DMS153 treated with DMSO at 0.1 percent for 48 hours (cell line): ENCODE measurements around the gene DNPH1.

ENCODE experiments used
- DNase-seq: peaks from one replicate; lab custom pipeline; 2025; ENCODE audit not compliant: unreplicated experiment; lab: John Stamatoyannopoulos, UW

The DNPH1 gene

DNA sequence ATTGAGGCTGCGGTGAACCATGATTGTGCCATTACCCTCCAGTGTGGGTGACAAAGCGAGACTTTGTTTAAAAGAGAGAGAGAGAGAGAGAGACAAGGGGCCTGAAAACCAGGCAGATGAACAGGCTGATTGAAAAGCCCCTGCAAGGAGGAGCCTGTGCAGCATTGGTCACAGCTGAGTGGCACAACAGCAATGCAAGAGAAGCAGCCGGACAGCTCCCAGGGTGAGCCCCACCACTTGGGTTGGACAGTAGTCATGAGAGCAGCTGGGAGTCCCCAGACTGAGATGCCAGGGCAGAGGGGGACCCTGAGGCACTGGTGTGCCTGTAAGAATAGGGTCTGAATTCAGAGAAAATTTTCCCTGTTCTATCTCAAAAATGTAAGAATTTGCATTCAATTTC lies 10.2 kb downstream of the DNPH1 start:
- DNase-seq: no peak

DNA sequence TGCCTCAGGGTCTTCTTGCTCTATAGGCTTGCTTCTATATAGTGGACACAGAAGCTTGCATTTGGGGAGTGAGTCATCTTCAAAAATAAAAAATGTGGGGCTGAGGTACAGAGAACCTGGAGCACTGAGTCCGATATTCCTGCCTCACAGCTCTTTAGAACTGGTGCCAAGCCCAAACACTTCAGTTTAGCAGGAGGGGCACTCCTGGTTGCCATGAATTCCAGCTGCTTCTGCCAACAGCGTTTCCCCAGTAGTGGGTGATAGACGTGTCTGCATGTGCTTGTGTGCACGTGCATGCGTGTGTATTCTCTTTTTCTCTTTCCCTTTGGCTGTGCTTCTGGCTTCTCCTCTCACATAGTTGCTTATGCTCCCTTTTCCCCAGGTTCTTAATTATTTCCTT lies 11.9 kb downstream of the DNPH1 start:
- DNase-seq: no peak

DNA sequence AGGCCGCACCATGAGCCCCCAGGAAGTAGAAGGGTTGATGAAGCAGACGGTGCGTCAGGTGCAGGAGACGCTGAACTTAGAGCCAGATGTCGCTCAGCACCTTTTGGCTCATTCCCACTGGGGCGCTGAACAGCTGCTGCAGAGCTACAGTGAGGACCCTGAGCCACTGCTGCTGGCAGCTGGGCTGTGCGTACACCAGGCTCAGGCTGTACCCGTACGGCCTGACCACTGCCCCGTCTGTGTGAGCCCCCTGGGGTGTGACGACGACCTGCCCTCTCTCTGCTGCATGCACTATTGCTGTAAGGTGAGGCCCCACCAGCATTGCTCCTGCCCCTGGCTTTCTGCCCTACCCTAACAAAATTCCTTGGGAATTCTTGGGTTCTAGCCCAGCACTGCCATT lies 13.1 kb downstream of the DNPH1 start:
- DNase-seq: no peak

DNA sequence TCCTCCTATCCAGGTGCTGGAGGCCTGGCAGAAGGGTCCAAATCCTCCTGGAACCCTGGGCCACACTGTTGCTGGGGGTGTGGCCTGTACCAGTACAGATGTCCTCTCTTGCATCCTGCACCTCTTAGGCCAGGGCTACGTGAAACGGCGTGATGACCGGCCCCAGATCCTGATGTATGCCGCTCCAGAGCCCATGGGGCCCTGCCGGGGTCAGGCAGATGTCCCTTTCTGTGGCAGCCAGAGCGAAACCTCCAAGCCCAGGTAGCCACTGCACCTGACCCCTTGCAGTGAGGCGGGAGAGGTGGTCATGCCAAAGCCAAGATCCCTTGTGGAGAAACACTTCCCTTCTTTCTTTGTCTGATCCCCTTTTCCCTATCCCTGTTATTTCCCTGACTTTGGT lies 14.2 kb downstream of the DNPH1 start:
- no peak for DNase-seq

DNA sequence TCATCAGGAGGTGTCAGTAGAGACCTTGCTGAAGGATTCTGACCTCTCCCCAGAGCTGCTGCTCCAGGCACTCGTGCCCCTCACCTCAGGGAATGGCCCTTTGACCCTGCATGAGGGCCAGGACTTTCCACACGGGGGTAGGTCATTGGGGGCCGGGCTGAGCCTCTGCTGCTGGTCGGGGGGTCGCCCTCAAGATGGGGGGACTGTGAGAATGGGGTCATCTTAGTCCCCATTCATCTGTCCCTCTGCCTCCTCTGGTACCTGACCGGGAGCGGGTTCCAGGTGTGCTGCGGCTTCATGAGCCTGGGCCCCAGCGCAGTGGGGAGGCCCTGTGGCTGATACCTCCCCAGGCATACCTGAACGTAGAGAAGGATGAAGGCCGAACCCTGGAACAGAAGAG lies 15.8 kb downstream of the DNPH1 start:
- no peak for DNase-seq

DNA sequence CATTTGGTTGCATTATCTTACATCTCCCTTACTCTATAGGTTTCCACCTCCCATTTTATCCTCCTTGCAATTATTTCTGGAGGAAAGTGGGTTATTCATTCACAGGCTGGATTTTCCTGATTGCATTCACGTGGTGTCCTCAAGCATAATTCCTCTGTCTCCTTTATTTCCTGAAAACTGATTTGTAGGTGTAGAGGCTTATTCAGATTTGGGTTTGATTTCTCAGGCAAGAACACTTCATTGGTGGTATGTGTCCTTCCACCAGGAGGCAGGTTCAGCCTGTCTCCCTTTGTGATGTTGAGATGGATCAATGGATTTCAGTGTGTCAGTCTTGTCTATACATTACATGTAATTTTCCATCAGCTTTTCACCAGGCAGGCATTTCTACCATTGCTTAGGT lies 17.3 kb downstream of the DNPH1 start:
- no peak for DNase-seq

DNA sequence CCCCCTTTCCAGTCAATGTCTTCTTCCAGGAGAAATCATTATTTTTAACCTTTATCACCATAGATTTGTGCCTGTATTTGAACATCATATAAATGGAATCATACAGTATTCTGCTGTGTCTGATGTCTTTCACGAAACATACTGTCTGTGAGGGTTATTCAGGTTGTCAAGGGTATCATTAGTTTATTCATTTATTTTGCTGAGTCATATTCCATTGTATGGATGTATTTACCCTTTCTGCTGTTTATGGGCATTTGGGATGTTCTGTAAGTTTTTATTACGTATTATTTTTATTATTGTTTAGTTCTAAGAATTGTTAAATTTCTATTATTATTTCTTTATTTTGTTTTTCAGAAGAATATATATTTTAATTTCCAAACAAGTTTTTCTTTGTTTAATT lies 22.0 kb downstream of the DNPH1 start:
- no peak for DNase-seq

DNA sequence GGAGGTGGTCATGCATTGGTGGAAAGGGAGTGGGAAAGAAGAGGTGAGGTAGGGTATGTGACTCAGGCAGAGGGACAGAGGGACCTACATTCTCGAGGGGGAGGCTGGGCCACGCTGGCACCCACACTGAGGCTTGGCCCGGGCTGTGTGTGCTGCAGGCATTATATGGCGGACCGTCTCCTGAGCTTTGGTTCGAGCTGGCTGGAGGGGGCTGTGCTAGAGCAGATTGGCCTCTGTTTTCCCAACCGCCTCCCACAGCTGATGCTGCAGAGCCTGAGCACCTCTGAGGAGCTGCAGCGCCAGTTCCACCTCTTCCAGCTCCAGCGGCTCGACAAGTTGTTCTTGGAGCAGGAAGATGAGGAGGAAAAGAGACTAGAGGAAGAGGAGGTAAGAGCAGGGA lies 23.4 kb downstream of the DNPH1 start:
- no peak for DNase-seq

DNA sequence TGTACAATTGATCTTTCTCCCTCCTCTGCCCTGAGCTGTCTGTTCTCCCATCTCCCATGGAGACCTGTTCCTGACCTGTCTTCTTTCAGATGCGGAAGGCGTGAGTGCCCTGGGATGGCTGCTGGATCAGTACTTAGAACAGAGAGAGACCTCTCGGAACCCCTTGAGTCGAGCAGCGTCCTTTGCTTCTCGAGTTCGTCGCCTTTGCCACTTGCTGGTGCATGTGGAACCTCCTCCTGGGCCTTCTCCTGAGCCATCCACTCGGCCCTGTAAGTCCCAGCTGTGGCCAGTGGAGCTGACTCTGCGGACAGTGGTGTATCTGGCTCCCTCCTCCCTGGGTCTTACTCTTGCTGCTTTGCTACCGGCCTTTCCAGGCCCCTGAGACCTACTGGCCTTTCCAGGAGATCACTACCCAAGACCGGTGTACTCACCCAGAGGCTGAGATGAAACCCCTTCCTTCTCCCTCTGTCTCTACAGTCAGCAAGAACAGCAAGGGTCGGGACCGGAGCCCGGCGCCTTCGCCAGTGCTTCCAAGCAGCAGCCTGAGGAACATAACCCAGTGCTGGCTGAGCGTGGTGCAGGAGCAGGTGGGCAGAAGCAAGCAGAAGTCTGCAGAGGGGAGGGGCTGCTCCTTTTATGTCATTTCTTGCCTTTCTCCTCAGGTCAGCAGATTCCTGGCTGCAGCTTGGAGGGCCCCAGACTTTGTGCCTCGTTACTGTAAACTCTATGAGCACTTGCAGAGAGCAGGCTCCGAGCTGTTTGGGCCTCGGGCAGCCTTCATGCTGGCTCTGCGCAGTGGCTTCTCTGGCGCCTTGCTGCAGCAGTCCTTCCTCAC lies 24.8 kb downstream of the DNPH1 start:
- DNase-seq: no peak

DNA sequence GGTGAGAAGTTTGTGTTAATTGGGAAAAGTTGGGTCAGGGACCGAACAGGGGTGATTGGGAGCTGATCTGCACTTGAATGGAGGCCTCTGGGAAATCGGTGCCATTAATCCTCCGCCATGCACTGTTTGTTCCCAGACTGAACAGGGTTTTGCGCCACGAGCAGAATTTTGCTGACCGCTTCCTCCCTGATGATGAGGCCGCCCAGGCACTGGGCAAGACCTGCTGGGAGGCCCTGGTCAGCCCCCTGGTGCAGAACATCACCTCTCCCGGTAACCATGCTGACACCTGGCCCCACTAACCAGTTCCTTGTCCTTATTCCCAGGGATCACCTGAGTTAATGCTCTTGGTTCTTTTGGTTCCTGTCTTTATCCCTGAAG lies 25.6 kb downstream of the DNPH1 start:
- no peak for DNase-seq

DNA sequence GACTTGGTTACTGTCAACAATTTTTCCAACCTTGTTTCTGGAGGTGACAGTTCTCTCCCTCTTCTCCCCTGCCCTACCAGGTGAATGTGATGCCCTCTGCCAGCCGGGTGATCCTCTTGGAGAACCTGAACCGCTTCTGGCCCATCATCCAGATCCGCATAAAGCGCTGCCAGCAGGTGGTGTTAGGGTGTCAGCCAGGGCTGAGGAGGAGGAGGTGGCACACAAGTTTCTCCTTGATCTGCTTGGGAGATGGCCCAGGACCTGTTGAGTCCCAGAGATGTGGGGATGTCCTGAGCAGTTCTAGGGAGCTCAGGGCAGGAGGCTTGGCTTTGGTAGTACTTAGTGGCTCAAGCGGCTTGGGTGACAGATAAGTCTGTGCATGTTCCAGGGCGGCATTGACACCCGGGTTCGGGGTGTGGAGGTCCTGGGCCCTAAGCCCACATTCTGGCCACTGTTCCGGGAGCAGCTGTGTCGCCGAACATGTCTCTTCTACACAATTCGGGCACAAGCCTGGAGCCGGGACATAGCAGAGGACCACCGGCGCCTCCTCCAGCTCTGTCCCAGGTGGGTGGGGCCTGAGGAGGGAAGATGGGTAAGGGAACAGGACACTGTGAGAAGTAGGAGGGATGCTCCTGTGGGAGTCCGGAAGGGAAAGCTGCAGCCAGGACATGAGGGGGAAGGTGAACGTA lies 26.1 kb downstream of the DNPH1 start:
- DNase-seq: no peak

DNA sequence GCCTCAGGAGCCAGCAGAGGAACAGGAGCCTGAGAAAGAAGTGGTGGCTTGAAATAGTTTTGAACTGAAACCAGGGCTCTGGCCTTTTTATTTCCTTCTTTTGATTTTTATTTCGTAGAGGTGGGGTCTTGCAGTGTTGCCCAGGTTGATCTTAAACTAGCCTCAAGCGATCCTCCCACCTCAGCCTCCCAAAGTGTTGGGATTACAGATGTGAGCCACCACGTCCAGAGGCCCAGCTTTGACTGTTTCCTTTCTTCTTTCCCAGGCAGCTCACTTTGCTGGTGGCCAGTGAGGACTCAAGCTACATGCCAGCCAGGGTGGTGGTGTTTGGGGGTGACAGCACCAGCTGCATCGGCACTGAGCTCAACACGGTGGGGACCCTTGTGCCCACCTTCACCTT lies 26.8 kb downstream of the DNPH1 start:
- DNase-seq: no peak

DNA sequence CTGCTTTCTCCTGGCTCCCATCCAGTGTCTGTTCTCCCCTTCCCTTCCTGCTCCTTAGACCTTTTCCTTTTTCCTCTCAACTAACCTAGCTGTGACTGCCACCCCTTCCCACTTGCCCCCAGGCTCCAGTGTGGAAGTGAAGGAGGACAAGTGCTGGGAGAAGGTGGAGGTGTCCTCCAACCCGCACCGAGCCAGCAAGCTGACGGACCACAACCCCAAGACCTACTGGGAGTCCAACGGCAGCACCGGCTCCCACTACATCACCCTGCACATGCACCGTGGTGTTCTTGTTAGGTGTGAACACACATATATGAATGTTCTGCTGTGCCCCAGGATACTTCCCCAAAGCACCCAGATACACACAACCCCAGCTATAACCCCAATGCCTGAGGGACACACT lies 28.7 kb downstream of the DNPH1 start:
- no peak for DNase-seq

DNA sequence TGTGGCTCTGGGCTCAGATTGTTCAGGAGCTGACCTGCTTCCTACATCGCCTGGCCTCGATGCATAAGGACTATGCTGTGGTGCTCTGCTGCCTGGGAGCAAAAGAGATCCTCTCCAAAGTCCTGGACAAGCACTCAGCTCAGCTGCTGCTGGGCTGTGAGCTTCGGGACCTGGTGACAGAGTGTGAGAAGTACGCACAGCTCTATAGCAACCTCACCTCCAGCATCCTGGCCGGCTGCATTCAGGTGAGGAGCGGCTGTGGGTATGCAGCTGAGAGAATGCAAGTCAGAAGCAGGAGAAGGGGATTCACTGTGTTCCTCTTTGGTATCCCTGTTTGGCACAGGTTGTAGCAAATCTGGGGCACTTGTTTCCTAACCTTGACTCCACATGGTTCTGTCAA lies 29.4 kb downstream of the DNPH1 start:
- DNase-seq: no peak

DNA sequence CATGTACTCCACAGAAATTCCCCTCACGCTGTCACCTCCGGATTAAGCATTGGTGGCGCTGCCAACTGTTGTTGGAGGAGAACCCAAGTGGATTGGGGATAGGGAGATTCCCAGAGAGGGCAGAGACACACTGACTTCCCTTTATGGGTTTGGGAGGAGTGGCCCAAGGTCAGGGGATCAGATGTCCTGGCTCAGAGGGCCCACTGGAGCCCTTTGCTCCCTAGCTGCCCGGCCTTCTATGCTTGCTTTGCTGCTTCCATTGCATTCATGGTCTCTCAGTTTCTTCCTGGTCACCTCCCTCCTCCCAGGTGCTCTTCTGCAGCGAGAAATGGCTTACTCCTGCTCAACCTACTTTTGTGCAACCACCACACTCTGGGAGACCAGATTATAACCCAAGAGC lies 32.9 kb downstream of the DNPH1 start:
- DNase-seq: no peak

DNA sequence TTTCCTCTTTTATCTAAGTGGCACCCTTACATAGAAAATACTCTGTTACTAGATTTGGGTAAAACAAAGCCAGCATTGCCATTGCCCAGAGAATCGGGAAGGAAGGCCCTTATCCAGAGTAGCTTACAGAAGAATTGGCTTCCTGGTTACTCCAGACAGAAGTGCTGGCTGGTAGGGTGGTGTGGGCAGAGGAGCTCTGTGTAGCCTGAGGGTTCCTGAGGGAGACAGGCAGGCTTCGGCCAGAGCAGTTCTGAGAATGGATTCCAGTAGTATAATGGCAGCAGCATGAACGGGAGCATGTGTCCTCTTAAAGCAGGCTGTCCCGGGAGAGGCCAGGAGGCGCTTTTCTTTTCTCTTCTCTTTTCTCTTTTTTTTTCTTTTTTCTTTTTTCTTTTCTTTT lies 35.4 kb downstream of the DNPH1 start:
- no peak for DNase-seq

DNA sequence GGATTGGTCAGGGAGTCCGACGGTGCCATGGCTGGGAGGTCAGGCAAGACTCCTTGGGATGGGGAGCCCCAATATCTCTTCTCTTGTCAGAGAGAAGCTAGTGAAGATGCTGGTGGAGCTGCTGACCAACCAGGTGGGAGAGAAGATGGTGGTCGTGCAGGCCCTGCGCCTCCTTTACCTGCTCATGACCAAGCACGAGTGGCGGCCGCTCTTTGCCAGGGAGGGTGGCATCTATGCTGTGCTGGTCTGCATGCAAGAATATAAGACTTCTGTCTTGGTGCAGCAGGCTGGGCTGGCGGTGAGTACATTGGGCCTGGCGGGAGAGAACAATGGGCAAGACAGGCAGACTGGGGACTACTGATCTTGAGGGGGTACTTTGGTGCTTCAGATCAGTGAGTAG lies 36.4 kb downstream of the DNPH1 start:
- DNase-seq: no peak

DNA sequence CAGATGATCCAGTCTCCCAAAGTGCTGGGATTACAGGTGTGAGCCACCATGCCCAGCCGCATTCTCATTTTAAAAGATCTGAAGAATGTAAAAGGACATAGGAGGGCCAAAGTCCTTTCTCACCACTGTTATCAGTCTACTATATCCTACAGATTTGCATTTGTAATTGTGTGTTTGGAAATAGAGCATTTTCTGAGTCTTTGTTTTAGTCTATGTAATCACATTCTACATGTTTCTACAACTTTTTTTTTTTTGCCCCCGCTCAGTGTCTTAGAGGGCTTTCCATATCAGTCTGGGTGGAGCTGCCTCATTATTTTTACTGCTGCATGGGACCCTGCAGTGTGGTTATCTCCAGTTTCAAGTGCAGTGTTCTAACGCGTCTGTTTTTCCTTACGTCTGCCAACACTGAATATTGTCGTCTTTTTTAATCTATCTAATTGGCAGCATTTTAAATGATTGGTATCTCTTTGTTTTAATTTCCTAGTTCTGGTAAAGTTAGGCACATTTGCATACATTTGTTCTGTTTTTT lies 39.4 kb downstream of the DNPH1 start:
- DNase-seq: no peak

DNA sequence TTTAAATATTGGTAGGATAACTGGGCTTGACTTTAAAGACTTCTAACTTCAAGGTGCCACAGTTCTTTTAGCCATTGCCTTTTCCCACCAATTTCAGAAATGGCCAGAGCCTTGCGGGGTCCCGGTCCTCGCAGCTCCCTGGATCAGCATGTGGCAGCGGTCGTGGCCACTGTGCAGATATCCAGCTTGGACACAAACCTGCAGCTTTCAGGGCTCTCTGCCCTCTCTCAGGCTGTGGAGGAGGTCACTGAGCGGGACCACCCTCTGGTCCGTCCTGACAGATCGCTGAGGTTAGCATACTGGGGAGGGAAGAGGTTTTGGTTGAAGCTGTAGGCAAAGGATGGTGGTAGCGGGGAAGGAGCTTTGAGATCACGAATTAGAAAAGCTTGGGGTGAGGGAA lies 40.9 kb downstream of the DNPH1 start:
- no peak for DNase-seq

DNA sequence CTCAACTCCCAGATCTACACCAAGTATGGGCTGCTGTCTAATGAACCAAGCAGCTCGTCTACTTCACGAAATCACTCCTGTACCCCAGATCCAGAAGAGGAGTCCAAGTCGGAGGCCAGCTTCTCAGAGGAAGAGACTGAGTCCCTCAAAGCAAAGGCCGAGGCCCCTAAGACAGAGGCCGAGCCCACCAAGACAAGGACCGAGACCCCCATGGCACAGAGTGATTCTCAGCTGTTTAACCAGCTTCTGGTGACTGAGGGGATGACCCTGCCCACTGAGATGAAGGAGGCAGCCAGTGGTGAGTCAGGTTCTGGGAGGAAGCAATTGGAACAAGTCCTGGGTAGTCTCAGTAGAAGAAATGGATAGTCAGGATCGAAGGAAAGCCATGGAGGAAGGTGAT lies 41.5 kb downstream of the DNPH1 start:
- no peak for DNase-seq

DNA sequence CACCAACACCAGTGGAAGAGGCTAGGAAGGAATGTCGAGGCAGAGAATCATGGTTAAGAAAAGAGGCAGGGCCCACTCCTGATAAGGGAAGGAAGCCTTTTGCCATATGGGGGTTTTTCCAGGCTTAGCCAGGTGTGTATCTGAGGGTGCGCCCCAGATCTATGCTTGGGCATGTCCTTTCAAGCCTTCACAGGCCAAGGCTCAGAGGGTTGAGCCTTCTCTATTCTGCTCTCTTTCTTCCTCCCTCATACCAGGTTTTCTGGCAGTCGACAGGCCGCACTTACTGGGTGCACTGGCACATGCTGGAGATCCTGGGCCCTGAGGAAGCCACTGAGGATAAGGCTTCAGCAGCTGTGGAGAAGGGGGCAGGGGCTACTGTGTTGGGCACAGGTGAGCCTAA lies 42.6 kb downstream of the DNPH1 start:
- DNase-seq: no peak

DNA sequence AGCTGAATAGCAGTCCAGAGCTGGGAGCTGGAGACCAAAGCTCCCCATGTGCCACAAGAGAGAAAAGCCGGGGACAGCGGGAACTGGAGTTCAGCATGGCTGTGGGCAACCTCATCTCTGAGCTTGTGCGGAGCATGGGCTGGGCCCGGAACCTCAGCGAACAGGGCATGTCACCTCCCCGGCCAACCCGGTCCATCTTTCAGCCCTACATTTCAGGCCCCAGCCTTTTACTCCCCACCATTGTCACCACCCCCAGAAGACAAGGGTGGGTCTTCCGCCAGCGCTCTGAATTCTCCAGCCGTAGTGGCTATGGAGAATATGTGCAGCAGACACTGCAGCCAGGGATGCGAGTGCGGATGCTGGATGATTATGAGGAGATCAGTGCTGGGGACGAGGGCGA lies 43.3 kb downstream of the DNPH1 start:
- DNase-seq: no peak
